GM12878 (cell line): ENCODE measurements around the gene DMRTB1. TPM values are rescaled to one million over a fixed set of nuclear protein-coding genes. Genes with fewer than 3 reads are reported as not detected.

ENCODE experiments used
- ATAC-seq: fragments of 200-7000 bp; cut with Tn5 transposase; 3 replicates; pipeline ENCODE4 v1.9.1; 2020; ENCODE audit warnings: mild to moderate bottlenecking, moderate library complexity
- BruUV-seq: library from RNA; stranded (reverse); fragments of 400-500 nt; replicated peaks from 2 replicates; lab custom pipeline; 2021; lab: Mats Ljungman, UMichigan
- CTCF ChIA-PET: fragments of 300-600 bp; sonication (Branson Sonifier 250); formaldehyde crosslinking; extraction: SDS; loops from one replicate; lab custom pipeline; 2021; ENCODE audit warnings: inconsistent platforms; lab: Yijun Ruan, JAX
- POLR2A ChIA-PET: fragments of 350-600 bp; formaldehyde crosslinking; extraction: SDS; loops from one replicate; lab custom pipeline; 2021; ENCODE audit warnings: inconsistent platforms; lab: Charles Lee
- RAD21 ChIA-PET: fragments of 300-600 bp; sonication (Branson Sonifier 250); formaldehyde crosslinking; loops from one replicate; lab custom pipeline; 2023; ENCODE audit warnings: antibody characterized with exemption; ENCODE audit not compliant: unreplicated experiment; lab: Charles Lee
- SMC1A ChIA-PET: fragments of 300-600 bp; sonication (Branson Sonifier 250); formaldehyde crosslinking; loops from one replicate; lab custom pipeline; 2023; ENCODE audit not compliant: unreplicated experiment, uncharacterized antibody; lab: Charles Lee
- DNase-seq: peaks from one replicate; pipeline ENCODE4 v3.0.0-alpha.2; 2011; ENCODE audit warnings: low read depth, low spot score
- FAIRE-seq: peaks from 3 replicates; lab custom pipeline; 2011; peaks lifted over from hg19 to GRCh38; lab: Jason Lieb, UNC
- H2AFZ ChIP-seq: 2 replicates; pipeline ENCODE4 v1.6.0; 2011; ENCODE audit warnings: low read depth, low read length, control low read depth; ENCODE audit not compliant: control insufficient read depth
- H3K27ac ChIP-seq: 2 replicates; pipeline ENCODE4 v1.5.1; 2011; ENCODE audit warnings: control low read depth; ENCODE audit not compliant: control insufficient read depth, insufficient read depth
- H3K27me3 ChIP-seq, 2 experiments: replicated peaks in 1 of 2; 2 replicates each; pipeline versions ENCODE4 v1.6.0 to v1.6.1; 2011; ENCODE audit warnings: low read length in 1 of 2; ENCODE audit not compliant: control insufficient read depth in 2 of 2, insufficient read depth in 2 of 2
- H3K36me3 ChIP-seq, 2 experiments: 2 replicates each; pipeline ENCODE4 v1.5.1; 2011; ENCODE audit warnings: low read length in 1 of 2; ENCODE audit not compliant: control insufficient read depth in 2 of 2, insufficient read depth in 2 of 2
- H3K4me1 ChIP-seq: 2 replicates; pipeline ENCODE4 v1.6.1; 2011; ENCODE audit warnings: mild to moderate bottlenecking, low read length, moderate library complexity, mixed read lengths; ENCODE audit not compliant: control insufficient read depth, insufficient read depth
- H3K4me2 ChIP-seq: 2 replicates; pipeline ENCODE4 v1.6.0; 2011; ENCODE audit warnings: control low read depth; ENCODE audit not compliant: control insufficient read depth, insufficient read depth
- H3K4me3 ChIP-seq: fragments of 200-600 bp; sonication (generic); 2 replicates; pipeline ENCODE4 v1.5.1; 2016
- H3K79me2 ChIP-seq: 2 replicates; pipeline ENCODE4 v1.6.0; 2011; ENCODE audit warnings: low read length; ENCODE audit not compliant: control insufficient read depth, insufficient read depth
- H3K9ac ChIP-seq: 2 replicates; pipeline ENCODE4 v1.8.0; 2011; ENCODE audit warnings: low read length, control low read depth, mixed read lengths; ENCODE audit not compliant: control insufficient read depth, insufficient read depth
- H3K9me3 ChIP-seq: replicated peaks from 3 replicates; pipeline ENCODE4 v1.5.1; 2011; ENCODE audit warnings: mild to moderate bottlenecking, low read length; ENCODE audit not compliant: control insufficient read depth, insufficient read depth
- H4K20me1 ChIP-seq: 2 replicates; pipeline ENCODE4 v1.6.0; 2011; ENCODE audit not compliant: control insufficient read depth, insufficient read depth
- IKZF1 ChIP-seq: fragments of 450-650 bp; conservative IDR thresholded peaks from 2 replicates; pipeline ENCODE4 v1.6.1; 2017; ENCODE audit warnings: antibody characterized with exemption, mild to moderate bottlenecking
- NR2F1 ChIP-seq: fragments of 450-650 bp; conservative IDR thresholded peaks from 2 replicates; pipeline ENCODE4 v1.6.1; 2017; ENCODE audit warnings: mild to moderate bottlenecking
- RBBP5 ChIP-seq: fragments of 200-600 bp; sonication (generic); conservative IDR thresholded peaks from 2 replicates; pipeline ENCODE4 v1.6.1; 2016
- STAT1 ChIP-seq: fragments of 450-650 bp; conservative IDR thresholded peaks from 2 replicates; pipeline ENCODE4 v1.6.1; 2014; ENCODE audit warnings: antibody characterized with exemption, mild to moderate bottlenecking
- STAT3 ChIP-seq: IDR thresholded peaks from 2 replicates; pipeline ENCODE4 v1.6.1; 2011; ENCODE audit warnings: low read depth, low read length, improper control_type of control experiment
- TBL1XR1 ChIP-seq: IDR thresholded peaks from 2 replicates; pipeline ENCODE4 v1.6.1; 2012; ENCODE audit warnings: low read depth, low read length, improper control_type of control experiment
- WGBS: methylation state at CpG from one replicate; pipeline ENCODE4 v1.1.6; 2016; ENCODE audit warnings: low lambda C conversion rate; ENCODE audit not compliant: insufficient replicate concordance, insufficient coverage; ENCODE audit errors: missing lambda C conversion rate; 5-methylcytosine and 5-hydroxymethylcytosine counted together
- in situ Hi-C: fragments of 300-500 bp; cut with MboI; formaldehyde crosslinking; loops from 9 replicates; pipeline ENCODE4 v1.14.3; 2018; ENCODE audit warnings: mixed read lengths
- intact Hi-C: fragments of 100-400 bp; cut with micrococcal nuclease; formaldehyde crosslinking; loops from one replicate; pipeline ENCODE4 v1.14.2; 2022; ENCODE audit not compliant: unreplicated experiment
- polyA plus RNA-seq, 11 experiments: library from polyadenylated mRNA; depleted of rRNA in 4 of 11; unstranded in 6 of 11; stranded (reverse) in 5 of 11; fragments of >200 nt; fragmentation: Nextera tagmentation in 4 of 11; fragmentation: Illumina TruSeq in 1 of 11; extraction: Ambion mirVana in 4 of 11; extraction: Trizol in 1 of 11; gene quantifications; 1 replicate in 1 of 11; 2 replicates in 10 of 11; pipeline versions ENCODE4 v1.2.1 to v1.2.3, GENCODE V29; 2011 to 2016; ENCODE audit warnings: inconsistent platforms in 2 of 11, missing spikeins in 2 of 11, low read depth in 1 of 11
- total RNA-seq, 4 experiments: library from RNA; depleted of rRNA in 3 of 4; stranded (reverse); fragments of >200 nt in 3 of 4; fragmentation: Illumina TruSeq in 1 of 4; extraction: Trizol in 1 of 4; gene quantifications; 2 replicates each; pipeline versions ENCODE4 v1.2.1 to v1.2.3, GENCODE V29; 2013 to 2021
- TF ChIP-seq, protein P1 (sequence below): fragments of 150-350 bp; IDR thresholded peaks from 2 replicates; pipeline ENCODE4 v1.6.1; 2016; ENCODE audit warnings: low read depth, low read length

DMRTB1 gene
- total and polyA plus RNA-seq, 10 of the 15 experiments (the other 5 are each of a cell fraction or from before 2014, with no cell fraction given) = not detected

GRCh38 chr1:53446051-53446450 lies 13.1 kb upstream of the DMRTB1 start (continued):
- TF ChIP-seq, protein P1, sequence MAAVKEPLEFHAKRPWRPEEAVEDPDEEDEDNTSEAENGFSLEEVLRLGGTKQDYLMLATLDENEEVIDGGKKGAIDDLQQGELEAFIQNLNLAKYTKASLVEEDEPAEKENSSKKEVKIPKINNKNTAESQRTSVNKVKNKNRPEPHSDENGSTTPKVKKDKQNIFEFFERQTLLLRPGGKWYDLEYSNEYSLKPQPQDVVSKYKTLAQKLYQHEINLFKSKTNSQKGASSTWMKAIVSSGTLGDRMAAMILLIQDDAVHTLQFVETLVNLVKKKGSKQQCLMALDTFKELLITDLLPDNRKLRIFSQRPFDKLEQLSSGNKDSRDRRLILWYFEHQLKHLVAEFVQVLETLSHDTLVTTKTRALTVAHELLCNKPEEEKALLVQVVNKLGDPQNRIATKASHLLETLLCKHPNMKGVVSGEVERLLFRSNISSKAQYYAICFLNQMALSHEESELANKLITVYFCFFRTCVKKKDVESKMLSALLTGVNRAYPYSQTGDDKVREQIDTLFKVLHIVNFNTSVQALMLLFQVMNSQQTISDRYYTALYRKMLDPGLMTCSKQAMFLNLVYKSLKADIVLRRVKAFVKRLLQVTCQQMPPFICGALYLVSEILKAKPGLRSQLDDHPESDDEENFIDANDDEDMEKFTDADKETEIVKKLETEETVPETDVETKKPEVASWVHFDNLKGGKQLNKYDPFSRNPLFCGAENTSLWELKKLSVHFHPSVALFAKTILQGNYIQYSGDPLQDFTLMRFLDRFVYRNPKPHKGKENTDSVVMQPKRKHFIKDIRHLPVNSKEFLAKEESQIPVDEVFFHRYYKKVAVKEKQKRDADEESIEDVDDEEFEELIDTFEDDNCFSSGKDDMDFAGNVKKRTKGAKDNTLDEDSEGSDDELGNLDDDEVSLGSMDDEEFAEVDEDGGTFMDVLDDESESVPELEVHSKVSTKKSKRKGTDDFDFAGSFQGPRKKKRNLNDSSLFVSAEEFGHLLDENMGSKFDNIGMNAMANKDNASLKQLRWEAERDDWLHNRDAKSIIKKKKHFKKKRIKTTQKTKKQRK = no peak
- TF ChIP-seq STAT1 = no peak
- TF ChIP-seq STAT3 = no peak

DNA sequence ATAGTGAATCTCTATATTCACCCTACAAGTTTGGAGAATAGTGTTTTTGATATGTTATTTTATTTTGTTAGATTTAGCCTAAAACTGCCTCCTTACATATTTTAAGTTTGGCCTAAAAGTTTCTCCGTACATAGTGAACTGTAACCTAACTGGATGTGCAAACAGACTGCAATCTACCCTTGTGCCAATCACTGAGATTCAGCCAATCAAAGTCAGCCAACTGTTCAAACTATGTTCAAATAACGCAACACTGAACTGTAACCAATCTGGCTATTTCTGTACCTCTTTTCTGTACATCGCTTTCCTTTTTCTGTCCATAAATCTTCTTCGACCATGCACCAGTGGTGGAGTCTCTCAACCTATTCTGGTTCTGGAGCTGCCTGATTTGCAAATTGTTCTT lies 11.8 kb upstream of the DMRTB1 start:
- POLR2A ChIA-PET = no interaction called here
- no TSS peak for BruUV-seq
- no peaks in the 10 kb centered on the region for H3K36me3 ChIP-seq
- SMC1A ChIA-PET = interaction anchor here (0.7 kb wide), 1 partner anchor 9 kb away, joined by 3 read pairs; no protein-coding TSS in a partner anchor
- in situ Hi-C loops = no loop called here
- no peaks in the 10 kb centered on the region for H3K79me2 ChIP-seq
- CTCF ChIA-PET = interaction anchor here (1.1 kb wide), 1 partner anchor 27 kb away, joined by 3 read pairs; no protein-coding TSS in a partner anchor
- H3K4me1 ChIP-seq = no peaks in the 10 kb centered on the region
- no peak overlapping the region for H3K4me2 ChIP-seq
- no peak overlapping the region for H3K27ac ChIP-seq
- no peaks in the 10 kb centered on the region for H4K20me1 ChIP-seq
- H3K27me3 ChIP-seq = no peaks in the 10 kb centered on the region; a peak in 1 of 4 replicates
- ATAC-seq = no peak
- no peak for DNase-seq
- no peak for FAIRE-seq
- no peak overlapping the region for H3K4me3 ChIP-seq
- H3K9me3 ChIP-seq = no peaks in the 10 kb centered on the region
- 44% methylated on average over 4 of the region's 4 CpGs for WGBS
- TF ChIP-seq RBBP5 = no peak
- no peak for TF ChIP-seq NR2F1
- TF ChIP-seq IKZF1 = no peak
- no peak for TF ChIP-seq TBL1XR1
- intact Hi-C loops = loop anchor here (1.0 kb wide), 1 partner anchor 30 kb away; no protein-coding TSS in a partner anchor
- no peak overlapping the region for H3K9ac ChIP-seq
- H2AFZ ChIP-seq = no peak overlapping the region
- RAD21 ChIA-PET = no interaction called here
